ENCODE data around the gene TTC34.
"Not testable (repeated sequence)": the region's sequence is repeated elsewhere in the genome, so short reads cannot be mapped to it uniquely, and the experiment has no call there.

TTC34 gene

GRCh38 chr1:2639607-2640521, 161.6 kb downstream of the TTC34 start:
- no peak for DNase-seq

GRCh38 chr1:2639203-2639602, 162.3 kb downstream of the TTC34 start:
- no peak for DNase-seq

GRCh38 chr1:2638466-2639115, 162.9 kb downstream of the TTC34 start:
- DNase-seq: no peak

GRCh38 chr1:2637442-2638145, 163.9 kb downstream of the TTC34 start:
- no peak for DNase-seq

- no peak for DNase-seq
Measured at GRCh38 chr1:2636733-2637132, 164.8 kb downstream of the TTC34 start.

GRCh38 chr1:2635361-2636010, 166.0 kb downstream of the TTC34 start:
- no peak for DNase-seq

GRCh38 chr1:2633936-2634491, 167.5 kb downstream of the TTC34 start:
- no peak for DNase-seq

GRCh38 chr1:2633366-2633935, 168.0 kb downstream of the TTC34 start:
- DNase-seq: no peak

GRCh38 chr1:2632561-2633361, 168.7 kb downstream of the TTC34 start, which contains the start of gene MMEL1:
MMEL1 (minus strand) TSS chr1:2633016; CDS start chr1:2629484, 3,532 bp downstream.
- no peak for DNase-seq

- DNase-seq: no peak
Measured at GRCh38 chr1:2632051-2632430, 169.5 kb downstream of the TTC34 start.

- DNase-seq: no peak
Measured at GRCh38 chr1:2631136-2632050, 170.1 kb downstream of the TTC34 start.

GRCh38 chr1:2630498-2631135, 170.9 kb downstream of the TTC34 start:
- no peak for DNase-seq

- no peak for DNase-seq
Measured at GRCh38 chr1:2629627-2630497, 171.6 kb downstream of the TTC34 start.

- no peak for DNase-seq
Measured at GRCh38 chr1:2628933-2629626, 172.4 kb downstream of the TTC34 start.

- DNase-seq: no peak
Measured at GRCh38 chr1:2628191-2628932, 173.1 kb downstream of the TTC34 start.

GRCh38 chr1:2627746-2628145, 173.7 kb downstream of the TTC34 start:
- no peak for DNase-seq

- DNase-seq: not testable (repeated sequence)
Measured at GRCh38 chr1:2625748-2626147, 175.7 kb downstream of the TTC34 start.

Measured in activated CD4-positive, CD25-positive, alpha-beta regulatory T cell treated with anti-CD3 and anti-CD28 coated beads, Interleukin-2, amount 50 U/mL, for 72 hours (primary cell).